HG02588 (cell line): Measurements from ENCODE around the gene ERCC2.

Experiments used
- ATAC-seq: cut with Tn5 transposase; IDR thresholded peaks from one replicate; pipeline ENCODE4 v1.9.1; 2021; ENCODE audit warnings: mild to moderate bottlenecking, moderate library complexity; ENCODE audit not compliant: unreplicated experiment

ERCC2 gene

DNA sequence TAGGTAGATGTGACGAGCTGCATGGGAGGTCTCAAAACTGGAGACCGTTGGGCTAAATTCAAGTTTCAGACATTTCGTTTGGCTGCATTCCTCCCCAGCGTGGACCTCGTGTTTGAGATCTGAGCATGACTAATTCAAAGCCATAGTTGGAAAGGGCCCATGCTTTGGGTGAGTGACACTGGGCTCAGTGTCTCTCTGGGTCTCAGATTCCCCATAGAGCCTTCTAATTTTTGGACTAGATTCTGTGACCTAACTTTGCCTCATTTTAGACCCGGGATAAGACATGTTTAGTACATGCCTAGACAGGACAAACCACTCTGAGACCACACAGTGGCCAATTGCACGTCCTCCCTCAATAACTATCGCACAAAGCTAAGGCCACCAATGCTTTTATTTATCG, 64.3 kb downstream of the ERCC2 start:
- ATAC-seq, result no peak

- ATAC-seq, result no peak
These were observed 65.0 kb downstream of the ERCC2 start for GRCh38 chr19:45305421-45305820.

GRCh38 chr19:45305007-45305406, 65.4 kb downstream of the ERCC2 start:
- no peak for ATAC-seq

GRCh38 chr19:45304141-45304926, 66.0 kb downstream of the ERCC2 start:
- no peak for ATAC-seq

GRCh38 chr19:45303269-45304060, 66.9 kb downstream of the ERCC2 start:
- no peak for ATAC-seq

DNA sequence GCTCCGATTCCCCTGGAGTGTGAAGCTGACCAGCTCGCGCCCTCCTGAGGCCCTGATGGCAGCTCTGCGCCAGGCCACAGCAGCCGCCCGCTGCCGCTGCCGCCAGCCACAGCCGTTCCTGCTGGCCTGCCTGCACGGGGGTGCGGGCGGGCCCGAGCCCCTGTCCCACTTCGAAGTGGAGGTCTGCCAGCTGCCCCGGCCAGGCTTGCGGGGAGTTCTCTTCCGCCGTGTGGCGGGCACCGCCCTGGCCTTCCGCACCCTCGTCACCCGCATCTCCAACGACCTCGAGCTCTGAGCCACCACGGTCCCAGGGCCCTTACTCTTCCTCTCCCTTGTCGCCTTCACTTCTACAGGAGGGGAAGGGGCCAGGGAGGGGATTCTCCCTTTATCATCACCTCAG, 68.0 kb downstream of the ERCC2 start:
- ATAC-seq, result no peak
